Astrocyte of the hippocampus (primary cell): Measurements from ENCODE around the gene ZSWIM1.

Source experiments
- DNase-seq: peaks from one replicate; pipeline ENCODE4 v3.0.0; 2011; ENCODE audit warnings: low read depth, low spot score

The ZSWIM1 gene

GRCh38 chr20:45908084-45908483, 27.1 kb downstream of the ZSWIM1 start:
- DNase-seq = no peak

GRCh38 chr20:45909336-45909808, 28.3 kb downstream of the ZSWIM1 start:
- DNase-seq = no peak

GRCh38 chr20:45909817-45910669, 29.0 kb downstream of the ZSWIM1 start:
- DNase-seq = no peak

DNA sequence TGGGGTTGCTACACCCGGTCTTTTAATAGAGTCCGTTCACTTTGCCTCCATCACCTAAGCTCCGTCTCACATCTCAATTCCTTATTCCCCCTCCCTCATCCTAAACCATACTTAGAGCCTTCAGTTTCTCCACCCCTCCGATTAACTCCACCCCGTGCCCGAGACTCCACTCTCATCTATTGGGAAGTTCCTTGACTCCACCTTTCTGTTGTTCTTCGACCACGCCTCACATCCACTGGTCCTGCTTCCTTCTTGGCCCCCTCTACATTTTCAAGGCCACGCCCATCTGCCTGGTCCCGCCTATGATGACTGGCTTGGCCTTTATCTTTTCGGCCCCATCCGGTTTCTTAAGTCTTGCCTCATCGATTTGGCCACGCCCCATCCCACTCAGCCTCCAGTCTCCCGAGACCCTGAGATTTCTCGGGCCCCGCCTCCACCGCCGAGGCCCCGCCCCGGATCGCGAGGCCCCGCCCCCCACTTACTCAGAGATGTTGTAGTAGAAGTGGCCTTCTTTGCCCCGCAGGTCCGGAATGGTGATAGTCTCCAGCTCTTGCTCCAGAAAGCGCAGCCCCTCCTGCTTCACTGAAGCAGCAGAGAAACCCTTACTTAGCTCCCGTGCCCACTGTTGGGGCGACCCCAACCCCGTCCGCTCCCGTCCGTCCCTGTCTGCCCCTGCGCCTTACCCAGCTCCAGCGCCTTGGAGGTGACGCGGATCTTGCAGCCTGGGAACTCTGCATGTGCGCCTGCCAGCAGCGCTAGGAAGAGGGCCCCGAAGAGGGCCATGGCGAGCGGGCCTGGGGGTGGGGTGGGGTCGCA, 29.9 kb downstream of the ZSWIM1 start:
- DNase-seq = peak; percentile 99

DNA sequence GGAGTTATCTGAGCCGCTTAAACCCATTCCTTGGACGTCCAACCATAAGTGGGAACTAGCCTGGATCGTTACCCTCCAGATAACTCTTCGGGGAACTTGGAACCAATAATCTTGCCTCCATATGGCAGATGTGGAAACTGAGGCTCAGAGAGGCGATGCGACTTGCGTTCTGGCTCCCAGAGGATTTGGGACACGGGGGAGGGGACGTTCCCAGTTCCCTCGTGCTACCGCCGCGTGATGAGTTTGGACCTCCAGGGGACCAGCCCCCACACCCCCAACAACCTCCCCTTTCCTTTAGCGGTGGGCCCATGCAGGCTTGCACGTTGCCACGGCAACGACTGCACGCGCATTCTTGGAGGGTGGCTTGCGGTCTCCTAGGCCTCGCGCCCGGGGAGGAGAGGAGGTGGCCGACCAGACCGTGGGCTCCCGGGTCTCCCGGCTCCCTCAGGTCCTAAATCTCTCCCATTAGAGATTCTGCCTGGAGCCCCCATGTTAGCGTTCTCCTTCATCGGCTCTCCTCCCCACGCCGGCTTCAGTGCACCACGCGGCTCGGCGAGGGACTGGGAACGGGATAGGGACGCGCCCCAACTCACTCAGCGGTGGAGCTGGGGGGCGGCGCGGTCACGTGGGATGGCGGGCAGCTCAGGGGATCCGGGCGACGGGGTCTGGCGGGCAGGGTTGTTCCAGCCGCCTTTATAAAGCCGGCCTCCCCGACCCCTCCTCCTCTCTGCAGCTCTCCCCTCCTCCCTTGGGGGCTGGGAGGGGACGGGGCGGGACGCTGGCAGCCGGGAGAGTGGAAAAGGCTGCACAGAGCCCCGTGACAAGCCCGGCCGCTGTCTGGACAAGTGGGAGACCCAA, 30.7 kb downstream of the ZSWIM1 start, which contains the start of gene PLTP:
Gene PLTP (minus strand): TSS at position 670 of the 858 bp plus-strand sequence. CDS start 703 bp downstream, outside the sequence.
- DNase-seq = peak; percentile 95

DNA sequence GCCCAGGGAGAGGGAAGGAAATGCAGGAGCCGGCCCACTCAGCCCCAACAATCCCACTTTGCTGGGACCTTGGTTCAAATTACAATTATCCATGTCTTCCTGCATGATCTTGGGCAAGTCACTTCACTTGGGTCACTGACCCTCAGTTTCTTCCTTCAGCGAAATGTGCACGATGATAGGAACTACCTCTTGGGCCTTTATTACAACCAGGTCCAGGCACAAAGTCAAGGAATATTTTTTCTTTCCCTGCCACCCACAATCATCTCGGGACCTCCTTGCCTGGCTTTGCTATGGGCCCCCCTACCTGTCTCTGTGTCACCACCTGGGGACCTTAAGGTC, 31.3 kb downstream of the ZSWIM1 start:
- no peak for DNase-seq

GRCh38 chr20:45913116-45913515, 32.1 kb downstream of the ZSWIM1 start:
- no peak for DNase-seq

GRCh38 chr20:45917790-45918141, 36.7 kb downstream of the ZSWIM1 start:
- no peak for DNase-seq

DNA sequence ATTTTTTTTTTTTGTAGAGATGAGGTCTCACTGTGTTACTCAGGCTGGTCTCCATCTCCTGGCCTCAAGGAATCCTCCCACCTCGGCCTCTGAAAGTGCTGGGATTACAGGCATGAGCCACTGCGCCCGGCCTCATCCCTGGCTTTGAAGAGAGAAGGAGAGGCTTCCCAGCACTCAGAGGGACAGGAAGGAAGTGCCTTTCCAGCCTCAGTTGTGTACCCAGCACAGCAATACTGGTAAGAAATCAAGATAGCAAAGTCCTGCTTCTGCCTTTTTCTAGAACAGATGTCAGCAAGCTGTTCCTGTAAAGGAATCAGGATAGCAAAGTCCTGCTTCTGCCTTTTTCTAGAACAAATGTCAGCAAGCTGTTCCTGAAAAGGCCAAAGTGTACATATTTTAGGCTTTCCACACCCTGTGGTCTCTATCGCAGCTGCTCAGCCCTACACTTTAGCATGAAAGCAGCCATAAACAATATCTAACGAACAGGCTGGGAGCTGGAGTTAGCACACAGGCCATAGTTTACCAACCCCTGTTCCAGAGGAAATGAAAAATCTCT, 37.2 kb downstream of the ZSWIM1 start:
- no peak for DNase-seq

GRCh38 chr20:45918779-45919537, 37.9 kb downstream of the ZSWIM1 start:
- no peak for DNase-seq

DNA sequence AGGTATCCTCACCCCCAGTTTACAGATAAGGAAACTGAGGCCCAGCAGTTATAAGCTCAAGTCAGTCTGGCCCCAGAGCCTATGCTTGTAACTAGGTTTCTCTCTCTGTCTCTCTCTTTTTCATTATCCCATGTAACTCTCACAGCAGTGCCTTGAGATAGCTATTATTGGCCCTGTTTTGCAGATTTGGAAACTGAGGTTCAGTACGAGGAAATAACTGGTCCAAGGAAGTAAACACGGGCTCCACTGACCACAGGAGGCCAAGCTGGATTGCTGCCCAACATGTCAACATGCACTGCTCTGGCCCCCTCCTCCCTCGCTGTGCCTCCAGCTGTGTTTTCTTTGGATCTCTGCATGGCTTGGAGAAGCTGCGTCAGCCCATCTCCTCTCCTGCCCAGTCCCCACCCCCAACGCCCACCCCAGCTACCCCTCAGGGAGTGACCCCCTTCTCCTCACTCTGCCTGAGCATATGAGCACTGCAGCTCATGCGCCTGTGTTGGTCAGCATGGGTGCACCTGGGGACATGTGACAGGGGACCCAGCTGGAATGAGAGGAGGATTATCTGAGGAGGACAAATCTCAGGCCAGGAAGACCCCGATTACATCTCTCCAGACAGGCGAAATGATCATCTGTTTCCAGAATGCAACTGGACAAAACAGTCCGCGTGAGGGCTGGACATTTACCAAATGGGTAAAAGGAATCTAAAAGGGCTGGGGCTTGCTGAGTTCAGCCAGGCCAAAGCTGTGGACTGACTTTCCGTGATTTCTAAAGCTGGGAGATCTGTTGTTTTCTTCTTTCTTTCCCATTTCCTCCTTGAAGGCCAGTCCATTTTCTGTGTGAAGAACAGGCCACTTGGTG, 38.7 kb downstream of the ZSWIM1 start:
- peak; percentile 78 for DNase-seq

DNA sequence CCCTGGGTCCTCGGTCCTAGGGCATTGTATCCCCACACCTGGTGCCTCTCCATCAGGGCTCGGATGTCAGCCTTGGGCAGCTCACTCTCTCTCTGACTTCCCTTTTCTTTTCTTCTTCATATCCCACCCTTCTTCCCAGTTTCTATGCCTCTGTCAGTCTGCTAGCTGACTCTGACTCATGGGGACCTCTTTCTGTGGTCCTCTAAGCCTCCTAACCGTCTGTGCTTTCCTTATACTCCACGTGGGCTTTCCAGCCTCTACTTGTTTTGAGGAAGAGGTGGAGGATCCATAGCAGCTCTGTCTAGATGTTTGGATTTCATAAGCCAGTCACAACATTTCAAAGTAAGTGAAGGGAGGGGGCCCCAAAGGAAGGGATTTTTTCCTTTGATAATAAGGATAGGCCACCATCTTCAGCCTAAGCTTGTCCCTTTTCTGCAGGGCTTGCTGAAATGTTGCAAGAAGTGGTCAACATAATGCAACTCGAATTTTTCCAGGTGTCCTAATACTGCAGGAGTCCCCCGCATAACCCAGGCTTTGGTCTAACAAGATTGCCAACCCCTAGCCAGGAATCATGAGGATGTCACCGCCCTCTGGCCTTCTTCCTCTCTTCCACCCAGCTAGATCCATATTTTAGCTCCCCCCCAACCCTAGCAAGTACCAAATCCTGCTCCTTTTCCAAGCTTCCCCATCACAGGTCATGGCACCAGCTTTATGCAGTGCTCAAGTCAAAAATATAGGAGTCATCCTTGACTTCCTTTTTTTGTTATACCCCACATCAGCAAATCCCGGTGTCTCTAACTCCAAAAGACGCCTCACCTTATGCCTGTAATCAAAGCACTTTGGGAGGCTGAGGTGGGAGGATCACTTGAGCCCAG, 39.7 kb downstream of the ZSWIM1 start:
- DNase-seq = no peak

DNA sequence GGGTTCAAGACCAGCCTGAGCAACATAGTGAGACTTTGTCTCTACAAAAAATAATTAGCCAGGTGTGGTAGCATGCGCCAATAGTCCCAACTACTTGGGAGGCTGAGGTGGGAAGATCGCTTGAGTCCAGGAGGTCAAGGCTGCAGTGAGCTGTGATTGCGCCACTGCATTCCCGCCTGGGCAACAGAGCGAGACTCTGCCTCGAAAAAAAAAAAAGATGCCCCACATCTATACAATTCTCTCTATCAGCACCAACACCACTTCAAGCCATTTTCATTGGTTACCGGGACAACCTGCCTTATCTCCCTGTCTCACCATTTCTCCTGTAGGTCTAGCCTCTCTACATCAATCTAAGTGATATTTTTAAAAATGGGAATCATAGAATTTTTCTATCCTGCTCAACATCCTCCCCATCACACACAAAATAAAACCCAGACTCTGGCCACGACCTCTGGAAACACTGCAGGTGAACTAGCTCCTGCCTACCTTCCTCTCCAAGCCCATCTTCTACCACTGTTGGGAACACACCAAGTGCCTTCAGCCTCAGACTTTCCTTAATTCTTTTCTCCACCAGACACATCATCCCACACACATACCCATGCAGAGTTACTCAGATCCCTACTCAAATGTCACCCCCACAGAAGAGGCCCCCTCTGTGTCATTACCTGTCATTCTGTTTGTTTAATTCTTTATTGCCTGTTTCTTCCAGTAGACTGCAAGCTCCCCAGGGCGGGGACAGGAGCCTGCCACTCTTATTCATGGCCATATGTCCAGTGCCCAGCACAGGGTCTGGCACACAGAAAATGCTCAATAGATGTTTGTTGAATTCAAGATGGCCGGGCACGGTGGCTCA, 40.5 kb downstream of the ZSWIM1 start:
- no peak for DNase-seq

DNA sequence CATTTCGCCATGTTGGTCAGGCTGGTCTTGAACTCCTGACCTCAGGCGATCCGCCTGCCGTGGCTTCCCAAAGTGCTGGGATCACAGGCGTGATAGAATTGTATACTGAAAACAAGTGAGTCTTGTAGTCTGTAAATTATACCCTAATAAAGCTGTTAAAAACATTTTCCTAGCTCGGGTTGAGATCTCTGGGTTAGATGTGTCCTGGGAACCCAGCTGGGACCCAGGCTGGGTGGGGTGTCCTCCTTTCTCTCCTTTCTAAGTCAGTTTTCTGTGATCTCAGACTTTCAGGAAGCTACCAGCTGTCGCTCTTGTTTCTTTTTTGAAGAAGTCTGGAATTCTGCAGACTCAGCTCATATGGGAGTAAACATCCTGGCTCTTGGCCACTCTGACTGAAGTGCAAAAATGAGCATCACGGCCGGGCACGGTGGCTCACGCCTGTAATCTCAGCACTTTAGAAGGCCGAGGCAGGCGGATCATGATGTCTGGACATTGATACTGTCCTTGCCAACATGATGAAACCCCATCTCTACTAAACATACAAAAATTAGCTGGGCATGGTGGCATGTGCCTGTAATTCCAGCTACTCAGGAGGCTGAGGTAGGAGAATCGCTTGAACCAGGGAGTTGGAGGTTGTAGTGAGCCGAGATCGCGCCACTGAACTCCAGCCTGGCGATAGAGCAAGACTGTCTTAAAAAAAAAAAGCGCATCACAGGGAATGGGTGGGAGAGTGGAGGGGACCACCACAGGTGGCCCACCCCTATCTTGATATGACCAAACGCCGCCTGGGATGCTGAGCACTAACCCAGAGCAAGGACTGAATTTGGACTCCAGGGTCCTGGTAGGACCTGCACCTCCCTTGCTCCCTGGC, 43.6 kb downstream of the ZSWIM1 start:
- no peak for DNase-seq

GRCh38 chr20:45925821-45926506, 44.9 kb downstream of the ZSWIM1 start:
- no peak for DNase-seq

DNA sequence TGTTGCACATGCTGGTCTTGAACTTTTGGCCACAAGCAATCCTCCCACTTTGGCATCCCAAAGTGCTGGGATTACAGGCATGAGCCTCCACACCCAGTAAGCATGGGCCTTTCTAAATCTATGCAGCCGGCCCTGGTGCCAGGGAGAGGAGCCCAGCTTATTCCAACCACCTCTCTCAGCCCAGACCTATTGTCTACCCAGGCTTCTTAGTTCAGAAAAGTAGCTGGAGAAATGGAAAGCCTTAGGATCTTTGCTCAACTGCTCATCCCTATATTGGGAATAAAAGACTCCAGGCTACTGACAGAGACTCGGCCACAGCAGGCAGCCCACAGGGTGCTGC, 45.7 kb downstream of the ZSWIM1 start:
- no peak for DNase-seq
